GM10266 (cell line): ENCODE data around the gene FGF14.

Experiments used
- DNase-seq: peaks from one replicate; pipeline ENCODE4 v3.0.0; 2012; ENCODE audit errors: extremely low spot score
- CTCF ChIP-seq: IDR thresholded peaks from 2 replicates; pipeline ENCODE4 v1.5.1; 2012; ENCODE audit warnings: mild to moderate bottlenecking, low read depth; ENCODE audit not compliant: control insufficient read depth, insufficient read depth; ENCODE audit errors: missing control alignments

The FGF14 gene

GRCh38 chr13:102312841-102313240 is 89.0 kb downstream of the FGF14 start:
- DNase-seq, result no peak
- no peak for TF ChIP-seq CTCF

- no peak for DNase-seq
- TF ChIP-seq CTCF, result no peak
These were observed 89.9 kb downstream of the FGF14 start for GRCh38 chr13:102311901-102312300.

GRCh38 chr13:102311419-102311796 is 90.4 kb downstream of the FGF14 start:
- TF ChIP-seq CTCF, result no peak
- no peak for DNase-seq

- no peak for DNase-seq
- TF ChIP-seq CTCF, result no peak
These were observed 91.0 kb downstream of the FGF14 start for GRCh38 chr13:102310691-102311418.

- no peak for TF ChIP-seq CTCF
- no peak for DNase-seq
These were observed 92.7 kb downstream of the FGF14 start for GRCh38 chr13:102309110-102309509.

GRCh38 chr13:102302534-102302933 is 99.3 kb downstream of the FGF14 start:
- no peak for DNase-seq
- no peak for TF ChIP-seq CTCF

- TF ChIP-seq CTCF, result no peak
- DNase-seq, result no peak
These were observed 101.5 kb downstream of the FGF14 start for GRCh38 chr13:102300379-102300778.
